RPMI7951 (cell line): ENCODE results near the gene ZC3H7B. TPM values are rescaled to one million over a fixed set of nuclear protein-coding genes. Genes with fewer than 3 reads are reported as not detected.
"Not testable (repeated sequence)": the region's sequence is repeated elsewhere in the genome, so short reads cannot be mapped to it uniquely, and the experiment has no call there.

Experiments
- DNase-seq: peaks from one replicate; pipeline ENCODE4 v3.0.0-alpha.2; 2012; ENCODE audit warnings: low read depth
- total RNA-seq: library from RNA; depleted of rRNA; stranded (reverse); fragments of >200 nt; shearing (Covaris generic); gene quantifications from 2 replicates; pipeline ENCODE4 v1.2.3, GENCODE V29; 2014

ZC3H7B gene
- total RNA-seq, 1 experiment from 2014 or later = 19.6 TPM

DNA sequence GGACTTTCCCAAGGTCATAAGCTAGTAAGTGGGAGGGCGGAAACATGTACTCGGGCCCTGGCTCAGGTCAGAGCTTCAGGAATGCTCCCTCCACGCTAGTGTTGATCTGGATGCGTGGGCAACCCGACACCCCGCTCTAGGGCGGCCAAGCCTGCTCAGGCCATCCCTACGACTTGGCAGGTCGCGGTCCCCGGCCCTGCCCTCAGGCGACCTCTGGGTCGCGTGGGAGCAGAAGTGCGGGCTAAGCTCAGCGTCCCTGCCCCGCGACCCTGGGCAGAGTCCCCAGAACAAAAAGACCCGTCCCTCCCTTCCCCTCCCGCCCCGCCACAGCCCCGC lies 79.6 kb downstream of the ZC3H7B start:
- DNase-seq = peak; percentile 89

DNA sequence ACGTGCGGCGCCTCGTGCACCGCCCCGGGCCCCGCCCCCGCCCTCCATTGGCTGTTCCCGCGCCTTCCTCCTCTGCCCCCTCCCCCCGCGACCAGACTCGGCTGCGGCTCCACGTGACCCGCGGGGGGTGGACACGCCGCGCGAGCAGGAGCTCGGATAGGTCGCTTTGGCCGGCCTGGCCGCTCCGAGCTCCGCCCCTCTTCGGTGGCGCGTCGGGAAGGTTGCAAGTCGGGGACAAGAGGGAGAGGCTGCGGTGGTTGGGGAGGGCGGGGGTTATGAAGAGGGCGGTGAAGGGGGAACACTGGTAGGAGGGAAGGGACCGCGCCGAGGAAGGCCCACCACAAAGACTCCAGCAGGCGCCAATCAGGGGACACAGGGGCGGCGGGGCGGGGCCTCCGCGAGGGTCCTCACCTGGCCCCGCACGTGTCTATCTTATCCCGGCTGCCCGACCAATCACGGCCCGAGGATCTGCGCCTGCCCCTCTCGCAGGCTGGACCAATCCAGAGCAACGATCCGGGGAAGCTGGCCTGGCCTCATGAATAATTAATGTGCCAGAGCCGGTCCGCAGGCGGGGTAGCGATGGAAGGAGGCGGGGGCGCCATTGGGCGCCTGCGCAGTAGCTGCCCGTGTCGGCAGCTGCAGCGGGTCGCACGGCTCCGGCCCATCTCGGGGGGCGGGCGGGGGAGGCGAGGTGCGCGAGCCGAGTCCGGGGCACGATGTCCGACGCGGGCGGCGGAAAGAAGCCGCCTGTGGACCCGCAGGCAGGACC lies 80.2 kb downstream of the ZC3H7B start, which contains the start of gene TEF:
Gene TEF, plus strand, starts transcription at position 614 of the 769 bp plus-strand sequence. Its CDS starts 103 bp downstream, at position 717.
- peak; percentile 97 for DNase-seq

DNA sequence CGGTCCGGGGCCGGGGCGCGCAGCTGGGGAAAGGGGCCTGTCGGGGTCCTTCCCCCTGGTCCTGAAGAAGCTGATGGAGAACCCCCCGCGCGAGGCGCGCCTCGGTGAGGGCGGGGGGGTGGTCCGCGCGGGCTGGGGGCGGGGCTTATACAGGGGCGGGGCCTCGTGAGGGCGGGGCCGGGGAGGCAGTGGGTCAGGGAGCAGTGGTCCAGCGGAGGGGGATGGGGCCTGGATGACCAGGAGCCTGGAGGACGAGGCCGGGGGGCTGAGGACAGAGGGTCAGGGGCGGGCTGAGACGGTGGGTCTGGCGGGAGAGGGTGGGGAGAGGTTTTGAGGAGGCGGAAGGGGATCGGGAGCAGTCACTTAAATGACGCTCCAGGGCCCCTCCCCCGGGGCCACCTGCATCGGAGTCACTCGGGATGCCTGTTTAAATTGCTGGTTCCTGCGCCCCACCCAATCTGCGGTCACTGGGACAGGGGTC lies 80.8 kb downstream of the ZC3H7B start:
- peak; percentile 42 for DNase-seq

DNA sequence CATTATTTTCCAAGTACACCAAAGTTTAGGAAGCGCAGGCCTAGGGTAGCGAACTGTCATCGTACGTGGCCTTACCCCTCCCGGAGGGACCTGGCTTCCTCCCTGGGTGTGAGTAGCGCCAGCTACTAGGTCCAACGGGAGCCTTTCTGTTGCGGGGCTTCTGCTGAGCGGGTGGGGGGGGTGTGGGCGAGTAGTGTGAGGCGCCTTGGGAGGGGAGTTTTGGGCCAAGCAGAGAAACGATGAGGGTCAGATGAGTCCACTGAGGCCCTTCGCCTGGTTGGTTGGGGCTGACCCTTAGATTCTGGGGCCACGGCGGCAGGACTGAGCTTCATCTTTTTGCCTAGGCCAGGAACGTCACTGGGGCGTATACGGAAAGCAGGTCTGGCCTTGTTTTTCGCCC lies 81.3 kb downstream of the ZC3H7B start:
- no peak for DNase-seq

DNA sequence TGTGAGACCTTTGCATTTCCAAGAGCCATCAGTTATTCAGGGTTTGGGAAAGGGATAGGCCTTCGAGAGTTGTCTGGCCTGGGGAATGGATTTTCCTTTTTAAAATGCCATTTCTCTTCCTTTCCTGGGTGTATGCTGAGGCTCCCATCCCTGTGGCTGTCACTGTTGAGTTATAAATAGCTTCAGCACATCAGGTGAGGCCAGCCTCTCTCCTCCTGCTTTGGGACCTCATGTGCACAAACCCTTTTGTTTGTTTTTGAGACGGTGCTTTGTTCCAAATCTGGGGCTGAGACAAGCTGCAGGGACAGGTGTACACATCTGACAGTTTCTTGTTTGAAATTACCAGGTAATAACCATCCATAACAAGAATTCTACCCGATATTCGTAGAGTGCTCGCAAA lies 81.8 kb downstream of the ZC3H7B start:
- DNase-seq = no peak

DNA sequence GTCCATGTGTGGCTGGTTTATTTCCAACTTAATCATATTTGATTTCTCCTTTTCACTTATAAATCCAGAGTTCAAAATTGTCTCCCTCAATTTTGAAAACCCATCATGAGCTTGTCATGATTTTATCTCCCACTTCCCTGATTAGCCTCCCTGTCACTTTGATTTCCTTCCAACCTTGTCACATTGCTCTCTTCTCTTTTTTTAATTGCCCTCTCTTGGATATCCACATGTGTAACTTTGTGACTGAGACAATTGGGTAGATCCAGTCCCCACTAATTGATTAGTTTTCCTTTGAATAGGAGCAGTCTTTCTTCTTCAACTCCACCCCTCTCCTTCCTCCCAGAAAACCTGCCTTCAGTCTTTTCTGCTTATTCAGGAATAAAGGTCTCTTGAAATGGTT lies 82.8 kb downstream of the ZC3H7B start:
- no peak for DNase-seq

DNA sequence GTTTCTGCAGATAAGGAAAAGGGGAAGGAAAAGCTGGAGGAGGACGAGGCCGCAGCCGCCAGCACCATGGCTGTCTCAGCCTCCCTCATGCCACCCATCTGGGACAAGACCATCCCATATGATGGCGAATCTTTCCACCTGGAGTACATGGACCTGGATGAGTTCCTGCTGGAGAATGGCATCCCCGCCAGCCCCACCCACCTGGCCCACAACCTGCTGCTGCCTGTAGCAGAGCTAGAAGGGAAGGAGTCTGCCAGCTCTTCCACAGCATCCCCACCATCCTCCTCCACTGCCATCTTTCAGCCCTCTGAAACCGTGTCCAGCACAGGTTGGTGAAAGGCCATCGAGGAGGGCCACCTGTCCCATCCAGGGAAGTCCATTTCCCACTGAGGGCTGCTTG lies 86.0 kb downstream of the ZC3H7B start:
- DNase-seq = no peak

DNA sequence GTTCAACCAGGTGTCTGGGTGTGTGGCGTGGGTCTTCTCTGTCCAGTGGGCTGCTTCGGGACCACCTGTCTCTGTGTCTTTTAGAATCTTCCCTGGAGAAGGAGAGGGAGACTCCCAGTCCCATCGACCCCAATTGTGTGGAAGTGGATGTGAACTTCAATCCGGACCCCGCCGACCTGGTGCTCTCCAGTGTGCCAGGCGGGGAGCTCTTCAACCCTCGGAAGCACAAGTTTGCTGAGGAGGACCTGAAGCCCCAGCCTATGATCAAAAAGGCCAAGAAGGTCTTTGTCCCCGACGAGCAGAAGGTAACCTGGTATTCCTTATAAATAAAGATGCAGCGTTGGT lies 92.7 kb downstream of the ZC3H7B start:
- DNase-seq = no peak

DNA sequence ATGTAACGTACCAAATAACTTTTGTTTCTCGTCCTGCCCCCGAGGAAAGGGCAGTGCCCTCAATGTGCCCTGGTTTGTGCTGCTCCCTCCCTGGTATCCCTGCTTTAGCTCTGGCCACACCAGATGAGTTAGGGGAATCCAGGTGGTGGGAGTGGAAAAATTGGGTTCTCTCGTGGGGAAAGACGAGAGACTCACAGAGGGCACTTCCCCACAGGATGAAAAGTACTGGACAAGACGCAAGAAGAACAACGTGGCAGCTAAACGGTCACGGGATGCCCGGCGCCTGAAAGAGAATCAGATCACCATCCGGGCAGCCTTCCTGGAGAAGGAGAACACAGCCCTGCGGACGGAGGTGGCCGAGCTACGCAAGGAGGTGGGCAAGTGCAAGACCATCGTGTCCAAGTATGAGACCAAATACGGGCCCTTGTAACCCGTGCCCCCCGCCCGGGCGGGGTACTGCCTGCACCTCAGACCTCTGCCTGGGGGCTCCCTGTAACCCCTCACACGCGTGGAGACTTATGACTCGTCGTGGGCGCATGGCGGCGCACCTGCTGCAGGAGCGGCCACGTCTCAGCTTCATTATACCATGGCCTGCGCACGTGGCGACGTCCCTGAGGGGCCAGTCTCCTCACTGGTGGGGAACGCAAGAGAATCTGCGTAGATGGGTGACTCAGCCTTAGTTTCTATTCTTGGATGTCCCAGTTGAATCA lies 94.4 kb downstream of the ZC3H7B start:
- DNase-seq = no peak

DNA sequence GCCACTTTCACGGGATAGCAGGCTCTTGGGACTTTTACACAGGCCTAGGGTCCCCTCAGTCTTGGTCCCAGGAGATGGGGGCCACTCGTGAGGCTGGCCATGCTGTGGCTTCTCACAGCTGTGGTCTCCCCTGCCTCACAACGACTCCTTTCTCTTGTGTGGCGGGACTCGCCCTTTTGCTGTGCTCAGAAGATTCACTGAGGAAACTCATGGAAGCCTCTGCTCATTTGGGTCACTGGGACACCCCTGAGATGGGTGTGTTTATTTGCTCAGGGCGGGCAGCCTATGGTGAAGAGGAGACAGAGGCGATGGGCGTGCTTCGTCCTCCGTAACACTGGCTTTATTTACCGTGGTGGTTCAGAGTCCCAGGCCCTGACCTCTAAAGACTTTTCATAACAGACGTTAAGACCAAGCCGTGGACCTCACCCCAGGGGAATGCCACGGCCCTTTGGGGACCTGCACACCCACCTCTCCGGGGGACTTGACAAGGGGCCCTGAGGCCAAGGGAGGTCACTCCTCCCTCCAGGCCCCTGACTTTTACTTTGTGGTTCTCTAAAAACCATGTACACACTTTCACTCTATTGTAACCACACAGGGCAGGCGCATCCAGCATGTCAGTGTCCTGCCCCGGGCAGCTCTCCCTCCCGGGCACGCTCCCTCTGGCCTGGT lies 96.0 kb downstream of the ZC3H7B start:
- no peak for DNase-seq

DNA sequence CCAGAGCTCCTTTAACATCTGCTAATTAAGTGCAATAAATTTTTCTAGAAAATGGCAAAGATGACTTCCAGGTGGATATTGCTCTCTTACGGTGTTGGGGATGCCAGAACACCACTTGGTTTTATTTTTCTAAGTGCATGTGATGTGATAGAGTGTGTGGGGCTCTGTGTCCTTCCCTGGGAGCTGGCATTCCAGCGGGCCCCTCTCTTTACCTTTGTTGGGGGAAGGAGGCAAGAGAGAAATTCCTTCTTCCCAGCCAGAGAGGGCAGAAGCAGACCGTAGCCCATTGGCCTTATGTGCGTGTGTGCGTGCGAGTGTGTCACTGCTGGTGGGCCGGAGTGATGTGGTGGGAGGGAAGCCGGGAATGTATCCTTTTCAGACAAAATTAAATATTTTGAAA lies 97.6 kb downstream of the ZC3H7B start:
- DNase-seq = no peak

DNA sequence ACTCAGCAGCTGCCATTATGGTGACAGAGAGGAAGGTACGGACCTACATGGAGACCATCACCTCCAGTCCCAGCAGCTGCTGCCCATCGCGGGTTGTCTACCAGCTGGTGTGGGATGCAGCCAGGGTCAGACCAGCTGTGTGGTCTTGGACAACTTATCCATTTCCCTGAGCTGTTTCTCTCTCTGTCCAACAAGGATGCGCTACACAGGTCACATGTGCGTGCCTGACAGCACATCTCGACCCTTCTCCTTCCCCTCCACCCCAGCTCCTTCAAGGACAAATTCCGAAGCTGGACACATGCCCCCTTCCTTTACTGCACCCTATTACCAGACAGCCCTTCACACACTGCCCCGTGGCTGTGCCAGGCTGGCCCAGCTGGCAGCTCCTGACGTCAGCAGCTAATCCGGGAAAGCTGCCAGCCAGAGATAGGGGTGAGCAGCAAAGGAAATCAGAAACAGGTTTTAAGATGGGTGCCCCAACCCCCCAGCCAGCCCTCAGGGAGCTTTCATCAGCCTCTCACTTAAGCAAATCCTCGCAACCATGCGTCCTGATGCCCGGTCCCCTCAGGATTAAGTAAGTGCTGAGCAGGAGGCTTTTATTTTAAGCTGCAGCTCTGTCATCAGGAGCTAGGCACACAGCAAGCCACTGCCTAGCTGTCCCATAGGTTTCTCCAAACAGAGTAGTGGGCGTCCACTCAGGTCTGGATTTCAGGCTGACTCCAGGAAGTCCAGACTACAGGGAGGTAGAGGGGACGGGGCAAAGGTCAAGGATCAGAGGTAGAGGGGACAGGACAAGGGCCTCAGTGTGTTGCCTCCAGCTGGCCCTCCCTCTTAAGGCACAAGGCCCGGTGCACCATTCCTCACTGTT lies 100.7 kb downstream of the ZC3H7B start:
- DNase-seq = peak; percentile 87

DNA sequence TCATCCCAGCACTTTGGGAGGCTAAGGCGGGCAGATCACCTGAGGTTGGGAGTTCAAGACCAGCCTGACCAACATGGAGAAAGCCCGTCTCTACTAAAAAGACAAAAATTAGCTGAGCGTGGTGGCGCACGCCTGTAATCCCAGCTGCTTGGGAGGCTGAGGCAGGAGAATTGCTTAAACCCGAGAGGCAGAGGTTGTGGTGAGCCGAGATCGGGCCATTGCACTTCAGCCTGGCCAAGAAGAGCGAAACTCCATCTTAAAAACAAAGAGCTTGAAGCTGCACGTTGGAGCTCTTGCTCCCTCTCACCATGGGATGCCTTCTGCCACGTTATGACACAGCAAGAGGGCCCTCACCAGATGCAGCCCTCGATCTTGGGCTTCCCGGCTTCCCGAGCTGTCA lies 101.5 kb downstream of the ZC3H7B start:
- DNase-seq = not testable (repeated sequence)

DNA sequence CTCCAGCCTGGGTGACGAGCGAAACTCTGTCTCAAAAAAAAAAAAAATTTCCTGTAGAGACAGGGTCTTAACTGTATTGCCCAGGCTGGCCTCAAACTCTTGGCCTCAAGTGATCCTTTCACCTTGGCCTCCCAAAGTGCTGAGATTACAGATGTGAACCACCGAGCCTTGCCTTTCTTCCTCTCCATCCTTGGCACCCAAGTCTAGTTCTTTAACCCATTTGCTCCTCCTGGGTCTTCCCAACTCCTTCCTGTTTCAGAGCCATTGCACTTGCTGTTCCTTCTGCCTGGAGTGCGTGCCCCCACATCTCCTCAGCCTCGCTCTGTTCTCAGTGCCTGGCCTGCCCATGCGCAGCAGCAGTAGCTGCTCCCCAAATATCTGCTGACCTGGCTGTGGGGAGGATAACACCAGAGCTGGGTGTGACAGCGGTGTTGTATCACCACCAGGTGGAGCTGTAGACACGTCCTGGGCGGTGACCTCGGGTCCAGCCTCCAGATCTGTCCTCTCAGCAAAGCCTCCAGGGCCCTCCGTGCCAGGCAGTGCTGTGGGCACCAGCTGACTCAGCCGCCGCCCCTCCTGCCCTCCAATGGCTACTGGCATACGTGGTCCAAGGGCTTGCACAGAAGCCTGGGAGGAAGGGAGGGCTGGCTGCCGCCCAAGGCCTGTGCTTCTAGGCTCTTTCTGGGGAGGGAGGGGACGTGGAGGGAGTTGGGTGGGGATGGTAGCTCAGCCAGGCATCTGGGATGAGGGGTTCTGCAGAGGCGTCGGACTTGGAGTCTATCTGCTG lies 102.4 kb downstream of the ZC3H7B start:
- peak; percentile 88 for DNase-seq

DNA sequence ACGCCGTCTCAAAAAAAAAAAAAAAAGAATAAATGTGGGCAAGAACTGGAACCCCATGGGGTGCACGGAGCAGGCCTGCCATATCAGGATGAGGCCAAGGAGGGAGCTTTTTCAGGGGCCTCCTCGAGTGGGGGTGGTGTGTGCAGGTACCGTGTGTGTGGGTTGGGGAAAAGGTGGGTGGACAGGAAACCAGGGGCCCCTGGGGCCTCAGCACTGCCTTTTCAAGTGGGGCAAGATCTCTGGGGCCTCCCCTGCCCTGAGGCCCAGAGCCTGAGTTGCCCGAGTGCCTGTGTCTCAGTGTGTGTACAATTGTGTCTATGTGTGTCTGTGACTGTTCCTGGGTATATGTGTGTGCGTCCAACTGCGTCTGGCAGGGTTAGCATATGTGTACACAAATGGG lies 104.3 kb downstream of the ZC3H7B start:
- no peak for DNase-seq

DNA sequence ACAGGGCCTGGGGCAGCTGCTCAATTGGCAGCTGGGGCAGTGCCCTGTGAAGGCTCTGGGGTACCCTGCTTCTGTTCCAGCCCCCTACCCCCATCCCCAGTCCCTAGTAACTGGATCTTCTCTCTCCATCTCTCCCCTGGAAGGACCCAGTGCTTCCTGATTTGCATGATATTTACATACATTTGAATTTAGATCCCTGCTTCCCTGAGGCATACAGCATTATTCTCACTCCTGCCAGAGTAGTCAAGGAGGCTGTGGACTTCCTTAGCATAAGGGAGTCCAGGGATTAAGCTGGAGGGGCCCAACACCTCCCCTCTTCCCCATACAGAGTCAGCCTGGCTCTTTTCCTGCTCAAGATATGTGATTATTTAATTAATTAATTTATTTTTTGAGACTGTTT lies 105.1 kb downstream of the ZC3H7B start:
- DNase-seq = no peak

DNA sequence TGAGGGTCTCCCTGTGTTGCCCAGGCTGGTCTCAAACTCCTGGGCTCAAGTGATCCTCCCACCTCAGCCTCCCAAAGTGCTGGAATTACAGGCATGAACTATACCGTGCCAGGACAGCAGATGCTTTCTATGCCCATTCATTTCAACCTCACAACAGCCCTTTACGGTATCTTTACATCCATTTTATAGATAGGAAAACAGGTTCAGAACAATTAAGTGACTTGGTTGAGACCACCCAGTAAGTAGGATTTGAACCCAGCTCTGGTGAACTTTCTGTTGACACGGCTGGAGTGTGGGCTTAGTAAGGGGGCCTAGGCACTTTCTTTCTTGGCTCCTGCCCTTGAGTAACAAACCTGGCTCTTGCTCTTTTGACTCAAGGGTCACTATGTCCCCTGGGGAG lies 106.1 kb downstream of the ZC3H7B start:
- DNase-seq = no peak

DNA sequence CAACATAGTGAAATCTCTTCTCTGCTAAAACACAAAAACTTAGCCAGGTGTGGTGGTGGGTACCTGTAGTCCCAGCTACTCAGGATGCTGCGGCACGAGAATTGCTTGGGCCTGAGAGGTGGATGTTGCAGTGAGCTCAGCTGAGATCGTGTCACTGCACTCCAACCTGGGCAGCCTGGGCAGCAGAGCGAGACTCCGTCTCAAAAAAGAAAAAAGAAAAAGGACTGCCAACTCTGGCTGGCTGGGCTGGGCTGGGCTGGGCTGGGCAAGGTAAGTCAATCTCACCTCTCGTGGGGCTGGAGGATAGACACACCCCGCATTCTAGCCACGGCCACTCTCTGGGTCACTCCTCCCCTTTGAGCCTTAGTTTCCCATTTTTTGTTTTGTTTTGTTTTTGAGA lies 107.3 kb downstream of the ZC3H7B start:
- no peak for DNase-seq
